ENCODE data around the gene GOLIM4.
"Not testable (repeated sequence)": the region's sequence is repeated elsewhere in the genome, so short reads cannot be mapped to it uniquely, and the experiment has no call there.

Gene GOLIM4

GRCh38 chr3:168095611-168096209 lies at the start of gene GOLIM4:
GOLIM4 (minus strand) TSS chr3:168095924; CDS start chr3:168095285, 639 bp downstream.
- peak; percentile 89 for DNase-seq

- DNase-seq, result no peak
Measured at GRCh38 chr3:168141405-168141998, 45.8 kb upstream of the GOLIM4 start.

- no peak for DNase-seq
Measured at GRCh38 chr3:168139947-168140346, 44.2 kb upstream of the GOLIM4 start.

- DNase-seq, result no peak
Measured at GRCh38 chr3:168138421-168138820, 42.7 kb upstream of the GOLIM4 start.

- no peak for DNase-seq
Measured at GRCh38 chr3:168134931-168135330, 39.2 kb upstream of the GOLIM4 start.

- DNase-seq, result not testable (repeated sequence)
Measured at GRCh38 chr3:168130250-168130649, 34.5 kb upstream of the GOLIM4 start.

- DNase-seq, result not testable (repeated sequence)
Measured at GRCh38 chr3:168128463-168128862, 32.7 kb upstream of the GOLIM4 start.

- no peak for DNase-seq
Measured at GRCh38 chr3:168127466-168127865, 31.7 kb upstream of the GOLIM4 start.

- DNase-seq, result no peak
Measured at GRCh38 chr3:168124791-168125190, 29.1 kb upstream of the GOLIM4 start.

GRCh38 chr3:168124291-168124690 lies 28.6 kb upstream of the GOLIM4 start:
- DNase-seq, result no peak

- DNase-seq, result no peak
Measured at GRCh38 chr3:168123201-168124176, 27.8 kb upstream of the GOLIM4 start.

GRCh38 chr3:168121184-168122017 lies 25.7 kb upstream of the GOLIM4 start:
- no peak for DNase-seq

- no peak for DNase-seq
Measured at GRCh38 chr3:168117853-168118313, 22.2 kb upstream of the GOLIM4 start.

- DNase-seq, result no peak
Measured at GRCh38 chr3:168117059-168117458, 21.3 kb upstream of the GOLIM4 start.

- no peak for DNase-seq
Measured at GRCh38 chr3:168116279-168116678, 20.6 kb upstream of the GOLIM4 start.

GRCh38 chr3:168113848-168114247 lies 18.1 kb upstream of the GOLIM4 start:
- no peak for DNase-seq

- DNase-seq, result no peak
Measured at GRCh38 chr3:168112894-168113293, 17.2 kb upstream of the GOLIM4 start.

- no peak for DNase-seq
Measured at GRCh38 chr3:168104361-168104760, 8.6 kb upstream of the GOLIM4 start.

GRCh38 chr3:168102735-168103410 lies 7.1 kb upstream of the GOLIM4 start:
- DNase-seq, result no peak

- DNase-seq, result no peak
Measured at GRCh38 chr3:168100777-168101492, 5.2 kb upstream of the GOLIM4 start.

GRCh38 chr3:168097381-168097780 lies 1.7 kb upstream of the GOLIM4 start:
- DNase-seq, result no peak
